Measurements from ENCODE around the gene TEX36. TPM values are rescaled to one million over a fixed set of nuclear protein-coding genes. Genes with fewer than 3 reads are reported as not detected.

The TEX36 gene
- total RNA-seq, 1 donor from 2014 or later, result not detected

GRCh38 chr10:125693524-125693847, 10.5 kb upstream of the TEX36 start:
- no peaks in the 10 kb centered on the region for H3K4me1 ChIP-seq
- H3K36me3 ChIP-seq, result no peaks in the 10 kb centered on the region
- no peak for DNase-seq (ENCODE audit: low spot score in 2 of 2)
- intact Hi-C loops (cut with DNase I), result no loop called here
- H3K9me3 ChIP-seq, result no peaks in the 10 kb centered on the region
- TF ChIP-seq CTCF (IDR thresholded peaks at IDR 0.05), result no peak
- no peaks in the 10 kb centered on the region for H3K27me3 ChIP-seq
- no peak overlapping the region for H3K4me3 ChIP-seq
- H3K27ac ChIP-seq, result no peak overlapping the region

- H3K4me3 ChIP-seq, result no peak overlapping the region
- intact Hi-C loops (cut with DNase I), result no loop called here
- no peaks in the 10 kb centered on the region for H3K9me3 ChIP-seq
- no peak for TF ChIP-seq CTCF (IDR thresholded peaks at IDR 0.05)
- no peak for DNase-seq (ENCODE audit: low spot score in 2 of 2)
- H3K27ac ChIP-seq, result no peak overlapping the region
- H3K27me3 ChIP-seq, result no peaks in the 10 kb centered on the region
- no peaks in the 10 kb centered on the region for H3K36me3 ChIP-seq
- no peaks in the 10 kb centered on the region for H3K4me1 ChIP-seq
These were observed 9.9 kb upstream of the TEX36 start for GRCh38 chr10:125692601-125693523.

GRCh38 chr10:125692196-125692595, 9.2 kb upstream of the TEX36 start:
- Histone ChIP-seq H3K27ac (no peak overlapping the region), H3K27me3 (no peaks in the 10 kb centered on the region), H3K36me3 (no peaks in the 10 kb centered on the region), H3K4me3 (no peak overlapping the region), H3K9me3 (no peaks in the 10 kb centered on the region), H3K4me1 (no peaks in the 10 kb centered on the region)
- DNase-seq (ENCODE audit: low spot score in 2 of 2), result no peak
- intact Hi-C loops (cut with DNase I), result no loop called here
- TF ChIP-seq CTCF (IDR thresholded peaks at IDR 0.05), result no peak

GRCh38 chr10:125691160-125691981, 8.4 kb upstream of the TEX36 start:
- intact Hi-C loops (cut with DNase I), result no loop called here
- no peaks in the 10 kb centered on the region for H3K4me1 ChIP-seq
- H3K27ac ChIP-seq, result no peak overlapping the region
- TF ChIP-seq CTCF (IDR thresholded peaks at IDR 0.05), result no peak
- DNase-seq (ENCODE audit: low spot score in 2 of 2), result no peak
- no peak overlapping the region for H3K4me3 ChIP-seq
- no peaks in the 10 kb centered on the region for H3K36me3 ChIP-seq
- H3K9me3 ChIP-seq, result no peaks in the 10 kb centered on the region
- H3K27me3 ChIP-seq, result no peaks in the 10 kb centered on the region

- no peak overlapping the region for H3K4me3 ChIP-seq
- H3K27me3 ChIP-seq, result no peaks in the 10 kb centered on the region
- no peaks in the 10 kb centered on the region for H3K4me1 ChIP-seq
- no peak for DNase-seq (ENCODE audit: low spot score in 2 of 2)
- no peak overlapping the region for H3K27ac ChIP-seq
- H3K9me3 ChIP-seq, result no peaks in the 10 kb centered on the region
- intact Hi-C loops (cut with DNase I), result no loop called here
- no peak for TF ChIP-seq CTCF (IDR thresholded peaks at IDR 0.05)
- H3K36me3 ChIP-seq, result no peaks in the 10 kb centered on the region
These were observed 7.1 kb upstream of the TEX36 start for GRCh38 chr10:125689955-125690569.
